Endothelial cell of umbilical vein (primary cell): ENCODE measurements around the gene BMX. TPM values are rescaled to one million over a fixed set of nuclear protein-coding genes. Genes with fewer than 3 reads are reported as not detected.

ENCODE experiments used
- BruUV-seq: library from RNA; stranded (reverse); fragments of 400-500 nt; replicated peaks from 2 replicates; lab custom pipeline; 2021; lab: Mats Ljungman, UMichigan
- CTCF ChIA-PET: fragments of 300-600, 350-600 bp; sonication (Branson Sonifier 250); formaldehyde crosslinking; loops from one replicate; lab custom pipeline; 2021; ENCODE audit warnings: antibody characterized with exemption, inconsistent platforms; lab: Charles Lee
- POLR2A ChIA-PET: fragments of 300-600, 350-600 bp; sonication (Branson Sonifier 250); formaldehyde crosslinking; loops from one replicate; lab custom pipeline; 2021; ENCODE audit warnings: antibody characterized with exemption, inconsistent platforms; lab: Charles Lee
- DNase-seq: peaks from one replicate; pipeline ENCODE4 v3.0.0-alpha.2; 2011; ENCODE audit warnings: low read depth, low spot score
- FAIRE-seq: peaks from 2 replicates; lab custom pipeline; 2011; peaks lifted over from hg19 to GRCh38; lab: Jason Lieb, UNC
- H2AFZ ChIP-seq: 2 replicates; pipeline ENCODE4 v1.6.0; 2012; ENCODE audit warnings: low read depth, low read length, control low read depth, inconsistent platforms
- H3K27ac ChIP-seq: 2 replicates; pipeline ENCODE4 v1.5.1; 2011; ENCODE audit warnings: low read depth, mild to moderate bottlenecking, control low read depth, low read length, moderate library complexity; ENCODE audit not compliant: insufficient read depth
- H3K27me3 ChIP-seq, 2 experiments: 2 replicates each; pipeline versions ENCODE4 v1.6.0 to v1.6.1; 2011; ENCODE audit warnings: low read length in 2 of 2, mixed read lengths in 1 of 2; ENCODE audit not compliant: control insufficient read depth in 2 of 2, insufficient read depth in 2 of 2
- H3K36me3 ChIP-seq, 2 experiments: 2 replicates in 1 of 2; 3 replicates in 1 of 2; pipeline ENCODE4 v1.5.1; 2011; ENCODE audit warnings: low read length in 2 of 2, mild to moderate bottlenecking in 1 of 2, moderate library complexity in 1 of 2; ENCODE audit not compliant: control insufficient read depth in 2 of 2, insufficient read depth in 2 of 2; ENCODE audit errors: extremely low read depth in 1 of 2
- H3K4me1 ChIP-seq: 3 replicates; pipeline ENCODE4 v1.5.1; 2011; ENCODE audit warnings: mild to moderate bottlenecking, low read length; ENCODE audit not compliant: control insufficient read depth, insufficient read depth; ENCODE audit errors: extremely low read depth
- H3K4me2 ChIP-seq: 2 replicates; pipeline ENCODE4 v1.6.1; 2011; ENCODE audit warnings: low read length, control low read depth, mixed read lengths; ENCODE audit not compliant: insufficient read depth
- H3K4me3 ChIP-seq, 3 experiments: fragments of 200-600 bp in 1 of 3; sonication (generic), shearing (Covaris generic) in 1 of 3; replicated peaks in 1 of 3; 2 replicates each; pipeline ENCODE4 v1.5.1; 2011 to 2016; ENCODE audit warnings: control low read depth in 3 of 3, low read length in 3 of 3, mild to moderate bottlenecking in 2 of 3, inconsistent platforms in 1 of 3, low read depth in 1 of 3, moderate library complexity in 1 of 3; ENCODE audit not compliant: insufficient read depth in 1 of 3
- H3K79me2 ChIP-seq: 2 replicates; pipeline ENCODE4 v1.6.0; 2012; ENCODE audit warnings: low read length, inconsistent platforms; ENCODE audit not compliant: control insufficient read depth, insufficient read depth
- H3K9ac ChIP-seq: replicated peaks from 2 replicates; pipeline ENCODE3; 2011; ENCODE audit warnings: low read length, control low read depth; ENCODE audit not compliant: insufficient read depth; ENCODE audit errors: extremely low read depth
- H3K9me1 ChIP-seq: replicated peaks from 3 replicates; pipeline ENCODE4 v1.6.0; 2011; ENCODE audit warnings: mild to moderate bottlenecking, low read length; ENCODE audit not compliant: control insufficient read depth, insufficient read depth; ENCODE audit errors: extremely low read depth
- H3K9me3 ChIP-seq: replicated peaks from 2 replicates; pipeline ENCODE4 v1.5.1; 2012; ENCODE audit warnings: low read length, inconsistent platforms; ENCODE audit not compliant: control insufficient read depth, insufficient read depth
- H4K20me1 ChIP-seq: replicated peaks from 2 replicates; pipeline ENCODE3; 2011; ENCODE audit warnings: mild to moderate bottlenecking, low read length; ENCODE audit not compliant: control insufficient read depth, insufficient read depth; ENCODE audit errors: extremely low read depth
- EZH2 ChIP-seq: IDR thresholded peaks from 2 replicates; pipeline ENCODE4 v1.6.1; 2012; ENCODE audit warnings: borderline replicate concordance, low read depth, mild to moderate bottlenecking, moderate library complexity, low read length, inconsistent platforms; ENCODE audit not compliant: severe bottlenecking
- FOS ChIP-seq: IDR thresholded peaks from 2 replicates; pipeline ENCODE4 v1.6.1; 2011; ENCODE audit warnings: mild to moderate bottlenecking, low read length, moderate library complexity, borderline replicate concordance; ENCODE audit not compliant: insufficient read depth
- GATA2 ChIP-seq: IDR thresholded peaks from 2 replicates; pipeline ENCODE4 v1.7.0; 2011; ENCODE audit warnings: low read depth, mild to moderate bottlenecking, moderate library complexity, mixed read lengths, low read length; ENCODE audit not compliant: insufficient read length, insufficient read depth
- JUN ChIP-seq: IDR thresholded peaks from 2 replicates; pipeline ENCODE4 v1.6.1; 2011; ENCODE audit warnings: borderline replicate concordance, low read depth; ENCODE audit not compliant: insufficient read length, insufficient read depth
- MYC ChIP-seq: IDR thresholded peaks from one replicate; pipeline ENCODE4 v1.6.1; 2011; ENCODE audit warnings: mild to moderate bottlenecking, low read depth, low read length
- POLR2A ChIP-seq: IDR thresholded peaks from 2 replicates; pipeline ENCODE4 v1.6.1; 2012; ENCODE audit warnings: low read depth, mild to moderate bottlenecking, control low read depth, low read length
- POLR2AphosphoS5 ChIP-seq: IDR thresholded peaks from 2 replicates; pipeline ENCODE4 v1.6.1; 2012; ENCODE audit warnings: low read depth, mild to moderate bottlenecking, control low read depth, low read length, moderate library complexity; ENCODE audit not compliant: insufficient read depth
- dilution Hi-C: fragments of 300-500 bp; cut with MboI; formaldehyde crosslinking; loops from one replicate; pipeline ENCODE4 v1.15.0; 2019; ENCODE audit warnings: low sequenced_read_pairs; ENCODE audit not compliant: extremely low pct_ligation_motif_present
- intact Hi-C: fragments of 100-400 bp; cut with micrococcal nuclease; formaldehyde crosslinking; loops from one replicate; pipeline ENCODE4 v1.10.0; 2022
- polyA plus RNA-seq, 4 experiments: library from polyadenylated mRNA; depleted of rRNA in 3 of 4; stranded (reverse) in 3 of 4; unstranded in 1 of 4; fragments of >200 nt; gene quantifications; 2 replicates each; pipeline versions ENCODE4 v1.2.1 to v1.2.3, GENCODE V29; 2011 to 2012; ENCODE audit warnings: missing spikeins in 1 of 4
- total RNA-seq: library from RNA; stranded (reverse); gene quantifications from 2 replicates; pipeline ENCODE4 v1.2.3, GENCODE V29; 2021
- TF ChIP-seq, protein P1 (sequence below), 2 donors: IDR thresholded peaks; 1 replicate in 1 of 2; 2 replicates in 1 of 2; pipeline ENCODE4 v1.5.1; 2011; ENCODE audit warnings: low read length in 2 of 2, mild to moderate bottlenecking in 2 of 2, moderate library complexity in 2 of 2, control low read depth in 1 of 2, inconsistent platforms in 1 of 2, low read depth in 1 of 2; ENCODE audit not compliant: insufficient read depth in 1 of 2; ENCODE audit errors: extremely low read depth in 1 of 2
- TF ChIP-seq, protein P2 (sequence below): IDR thresholded peaks from 2 replicates; pipeline ENCODE4 v1.6.1; 2011; ENCODE audit not compliant: insufficient read depth, insufficient read length

BMX gene
- total and polyA plus RNA-seq, 2 donors (not counting 3 experiments of a cell fraction or from before 2014, with no cell fraction given) = 49.8 to 105 TPM

DNA sequence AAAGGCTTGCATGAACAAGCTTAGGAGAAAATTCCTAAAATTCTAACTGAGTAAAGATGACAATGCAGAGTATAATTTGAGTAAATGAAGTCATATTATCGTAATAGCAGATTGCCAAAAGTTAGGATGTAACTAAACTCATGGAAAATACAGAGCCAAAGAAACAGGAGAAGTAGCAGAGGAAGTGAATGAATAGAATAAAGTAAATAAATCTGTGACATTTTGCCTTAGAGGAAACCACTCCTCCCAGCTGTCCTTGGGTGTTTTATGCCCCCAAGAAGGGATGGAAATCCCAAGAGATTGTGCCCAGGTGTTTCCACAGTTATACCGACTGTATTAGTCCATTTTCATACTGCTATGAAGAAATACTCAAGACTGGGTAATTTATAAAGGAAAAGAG is 1.9 kb upstream of the BMX start:
- intact Hi-C loops (loop anchor here (1.0 to 5.0 kb wide), 4 partner anchors 18 to 149 kb away; no protein-coding TSS in a partner anchor), dilution Hi-C loops (no loop called here)
- no peaks in the 10 kb centered on the region for H4K20me1 ChIP-seq
- peak overlapping the region; percentile 19 for H3K4me2 ChIP-seq
- TF ChIP-seq EZH2 (no peak), POLR2A (no peak), MYC (no peak), JUN (no peak), FOS (no peak), POLR2AphosphoS5 (no peak), GATA2 (no peak)
- TF ChIP-seq, protein P1, sequence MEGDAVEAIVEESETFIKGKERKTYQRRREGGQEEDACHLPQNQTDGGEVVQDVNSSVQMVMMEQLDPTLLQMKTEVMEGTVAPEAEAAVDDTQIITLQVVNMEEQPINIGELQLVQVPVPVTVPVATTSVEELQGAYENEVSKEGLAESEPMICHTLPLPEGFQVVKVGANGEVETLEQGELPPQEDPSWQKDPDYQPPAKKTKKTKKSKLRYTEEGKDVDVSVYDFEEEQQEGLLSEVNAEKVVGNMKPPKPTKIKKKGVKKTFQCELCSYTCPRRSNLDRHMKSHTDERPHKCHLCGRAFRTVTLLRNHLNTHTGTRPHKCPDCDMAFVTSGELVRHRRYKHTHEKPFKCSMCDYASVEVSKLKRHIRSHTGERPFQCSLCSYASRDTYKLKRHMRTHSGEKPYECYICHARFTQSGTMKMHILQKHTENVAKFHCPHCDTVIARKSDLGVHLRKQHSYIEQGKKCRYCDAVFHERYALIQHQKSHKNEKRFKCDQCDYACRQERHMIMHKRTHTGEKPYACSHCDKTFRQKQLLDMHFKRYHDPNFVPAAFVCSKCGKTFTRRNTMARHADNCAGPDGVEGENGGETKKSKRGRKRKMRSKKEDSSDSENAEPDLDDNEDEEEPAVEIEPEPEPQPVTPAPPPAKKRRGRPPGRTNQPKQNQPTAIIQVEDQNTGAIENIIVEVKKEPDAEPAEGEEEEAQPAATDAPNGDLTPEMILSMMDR (IDR thresholded peaks at IDR 0.05; ENCODE audit: extremely low read depth in 1 of 2, insufficient read depth in 1 of 2, low read depth in 1 of 2, low read length in 2 of 2) = no peak
- TF ChIP-seq, protein P2, sequence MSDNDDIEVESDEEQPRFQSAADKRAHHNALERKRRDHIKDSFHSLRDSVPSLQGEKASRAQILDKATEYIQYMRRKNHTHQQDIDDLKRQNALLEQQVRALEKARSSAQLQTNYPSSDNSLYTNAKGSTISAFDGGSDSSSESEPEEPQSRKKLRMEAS = no peak
- H3K4me1 ChIP-seq = peaks cover 54% of the 10 kb centered on the region
- no peaks in the 10 kb centered on the region for H3K36me3 ChIP-seq
- no peak overlapping the region for H3K4me3 ChIP-seq
- ChIA-PET CTCF (interaction anchor here (0.6 to 1.7 kb wide), 6 partner anchors 12 to 66 kb away, joined by 3 to 14 read pairs (median 4); no protein-coding TSS in a partner anchor), POLR2A (no interaction called here)
- no peaks in the 10 kb centered on the region for H3K9me1 ChIP-seq
- no TSS peak for BruUV-seq
- peak overlapping the region; percentile 96 for H3K27ac ChIP-seq
- FAIRE-seq (no peak), DNase-seq (peak; percentile 71)
- H3K27me3 ChIP-seq = no peaks in the 10 kb centered on the region
- H2AFZ ChIP-seq = no peak overlapping the region
- peak overlapping the region; percentile 47 for H3K9ac ChIP-seq
- peaks cover 32% of the 10 kb centered on the region for H3K79me2 ChIP-seq
- H3K9me3 ChIP-seq = no peaks in the 10 kb centered on the region
